Liver (tissue), 9 donors: ENCODE results near the gene ZMYND19. TPM values are rescaled to one million over a fixed set of nuclear protein-coding genes. Genes with fewer than 3 reads are reported as not detected.
"Not testable (repeated sequence)": the region's sequence is repeated elsewhere in the genome, so short reads cannot be mapped to it uniquely, and the experiment has no call there.

Experiments
- DNase-seq: peaks from one replicate; pipeline ENCODE4 v3.0.0-alpha.2; 2017; ENCODE audit warnings: low spot score
- H3K27ac ChIP-seq, 2 donors: one replicate each; pipeline ENCODE4 v1.7.0; 2013; ENCODE audit warnings: inconsistent platforms in 2 of 2, low read length in 2 of 2, control low read depth in 1 of 2, low read depth in 1 of 2, mild to moderate bottlenecking in 1 of 2
- H3K27me3 ChIP-seq, 4 donors: one replicate each; pipeline versions ENCODE4 v1.6.1 to v1.7.0; 2013; ENCODE audit warnings: low read length in 3 of 4, inconsistent platforms in 1 of 4, mild to moderate bottlenecking in 1 of 4, moderate library complexity in 1 of 4; ENCODE audit not compliant: control insufficient read depth in 4 of 4, insufficient read depth in 4 of 4
- H3K36me3 ChIP-seq, 4 donors: one replicate each; pipeline versions ENCODE4 v1.6.1 to v1.7.0; 2013; ENCODE audit warnings: low read length in 3 of 4, mild to moderate bottlenecking in 3 of 4, low read depth in 1 of 4, moderate library complexity in 1 of 4; ENCODE audit not compliant: control insufficient read depth in 4 of 4, insufficient read depth in 3 of 4
- H3K4me1 ChIP-seq, 4 donors: one replicate each; pipeline versions ENCODE4 v1.6.1 to v1.7.0; 2013; ENCODE audit warnings: low read length in 3 of 4, mild to moderate bottlenecking in 3 of 4, moderate library complexity in 1 of 4; ENCODE audit not compliant: control insufficient read depth in 4 of 4, insufficient read depth in 4 of 4
- H3K4me3 ChIP-seq, 3 donors: one replicate each; pipeline versions ENCODE4 v1.6.1 to v1.7.0; 2013; ENCODE audit warnings: low read length in 3 of 3, control low read depth in 1 of 3, low read depth in 1 of 3, mild to moderate bottlenecking in 1 of 3
- H3K9ac ChIP-seq, 2 donors: one replicate each; pipeline ENCODE4 v1.7.0; 2013; ENCODE audit warnings: low read length in 2 of 2, mild to moderate bottlenecking in 2 of 2, moderate library complexity in 2 of 2, control low read depth in 1 of 2, low read depth in 1 of 2
- H3K9me3 ChIP-seq, 4 donors: one replicate each; pipeline versions ENCODE4 v1.6.1 to v1.7.0; 2013; ENCODE audit warnings: low read length in 3 of 4; ENCODE audit not compliant: control insufficient read depth in 4 of 4
- ATF3 ChIP-seq: IDR thresholded peaks from 2 replicates; pipeline ENCODE4 v1.6.1; 2016; ENCODE audit warnings: antibody characterized with exemption
- EGR1 ChIP-seq, 2 donors: IDR thresholded peaks; 2 replicates each; pipeline ENCODE4 v1.6.1; 2016 to 2018; ENCODE audit warnings: antibody characterized with exemption in 2 of 2, low read depth in 2 of 2
- FOXA1 ChIP-seq: IDR thresholded peaks from 2 replicates; pipeline ENCODE4 v1.6.1; 2016; ENCODE audit warnings: antibody characterized with exemption
- FOXA2 ChIP-seq: IDR thresholded peaks from 2 replicates; pipeline ENCODE4 v1.6.1; 2016; ENCODE audit warnings: antibody characterized with exemption
- HNF4A ChIP-seq, 2 donors: conservative IDR thresholded peaks; 2 replicates each; pipeline ENCODE4 v1.6.1; 2016; ENCODE audit warnings: antibody characterized with exemption in 2 of 2, mild to moderate bottlenecking in 2 of 2
- HNF4G ChIP-seq: IDR thresholded peaks from 2 replicates; pipeline ENCODE4 v1.6.1; 2016; ENCODE audit warnings: antibody characterized with exemption
- JUND ChIP-seq, 2 donors: IDR thresholded peaks; 2 replicates each; pipeline ENCODE4 v1.6.1; 2016; ENCODE audit warnings: antibody characterized with exemption in 2 of 2
- MAX ChIP-seq: IDR thresholded peaks from 2 replicates; pipeline ENCODE4 v1.6.1; 2016; ENCODE audit warnings: antibody characterized with exemption
- RAD21 ChIP-seq, 2 donors: IDR thresholded peaks; 2 replicates each; pipeline ENCODE4 v1.6.1; 2016; ENCODE audit warnings: antibody characterized with exemption in 2 of 2, mild to moderate bottlenecking in 2 of 2
- REST ChIP-seq: IDR thresholded peaks from 2 replicates; pipeline ENCODE4 v1.6.1; 2016; ENCODE audit warnings: antibody characterized with exemption, mild to moderate bottlenecking
- RXRA ChIP-seq, 2 donors: IDR thresholded peaks; 2 replicates each; pipeline ENCODE4 v1.6.1; 2017 to 2018; ENCODE audit warnings: antibody characterized with exemption in 2 of 2, mild to moderate bottlenecking in 1 of 2
- SP1 ChIP-seq: IDR thresholded peaks from 2 replicates; pipeline ENCODE4 v1.6.1; 2018; ENCODE audit warnings: antibody characterized with exemption, mild to moderate bottlenecking
- TAF1 ChIP-seq: conservative IDR thresholded peaks from 2 replicates; pipeline ENCODE4 v1.6.1; 2016; ENCODE audit warnings: antibody characterized with exemption, mild to moderate bottlenecking
- WGBS: extraction: QIAGEN DNeasy Blood & Tissue Kit; methylation state at CpG from one replicate; pipeline ENCODE4 v1.1.7; 2013; 5-methylcytosine and 5-hydroxymethylcytosine counted together
- polyA plus RNA-seq, 2 donors: library from polyadenylated mRNA; stranded (reverse) in 1 of 2; unstranded in 1 of 2; fragments of 200-250 nt in 1 of 2; fragments of >200 nt in 1 of 2; fragmentation: Nextera tagmentation in 1 of 2; extraction: Ambion mirVana in 1 of 2; gene quantifications; one replicate each; pipeline versions ENCODE4 v1.2.1 to v1.2.3, GENCODE V29; 2013 to 2015
- total RNA-seq, 2 donors: library from RNA; depleted of rRNA; stranded (reverse); fragments of >200 nt; gene quantifications; one replicate each; pipeline ENCODE4 v1.2.3, GENCODE V29; 2014
- TF ChIP-seq, protein P1 (sequence below): fragments of 150-350 bp; IDR thresholded peaks from 2 replicates; pipeline ENCODE4 v1.5.1; 2017; ENCODE audit warnings: improper control_type of control experiment, low read depth, low read length; ENCODE audit not compliant: missing input control
- TF ChIP-seq, protein P2 (sequence below): IDR thresholded peaks from 2 replicates; pipeline ENCODE4 v1.6.1; 2016; ENCODE audit warnings: antibody characterized with exemption
- donor health status: healthy.
- donor health status: healthy.
- donor health status: healthy.
- donor health status: healthy.
- donor health status: healthy.

ZMYND19 gene
- total and polyA plus RNA-seq, 4 donors, result 2.4 to 7.1 (median 7.0) TPM

- Histone ChIP-seq H3K9ac (no peak overlapping the region), H3K27me3 (no peaks in the 10 kb centered on the region), H3K4me1 (no peaks in the 10 kb centered on the region), H3K27ac (no peak overlapping the region), H3K9me3 (no peaks in the 10 kb centered on the region), H3K4me3 (no peak overlapping the region), H3K36me3 (no peaks in the 10 kb centered on the region)
- no peak for DNase-seq
- TF ChIP-seq FOXA2 (no peak), HNF4G (no peak), MAX (no peak)
- TF ChIP-seq, protein P1, sequence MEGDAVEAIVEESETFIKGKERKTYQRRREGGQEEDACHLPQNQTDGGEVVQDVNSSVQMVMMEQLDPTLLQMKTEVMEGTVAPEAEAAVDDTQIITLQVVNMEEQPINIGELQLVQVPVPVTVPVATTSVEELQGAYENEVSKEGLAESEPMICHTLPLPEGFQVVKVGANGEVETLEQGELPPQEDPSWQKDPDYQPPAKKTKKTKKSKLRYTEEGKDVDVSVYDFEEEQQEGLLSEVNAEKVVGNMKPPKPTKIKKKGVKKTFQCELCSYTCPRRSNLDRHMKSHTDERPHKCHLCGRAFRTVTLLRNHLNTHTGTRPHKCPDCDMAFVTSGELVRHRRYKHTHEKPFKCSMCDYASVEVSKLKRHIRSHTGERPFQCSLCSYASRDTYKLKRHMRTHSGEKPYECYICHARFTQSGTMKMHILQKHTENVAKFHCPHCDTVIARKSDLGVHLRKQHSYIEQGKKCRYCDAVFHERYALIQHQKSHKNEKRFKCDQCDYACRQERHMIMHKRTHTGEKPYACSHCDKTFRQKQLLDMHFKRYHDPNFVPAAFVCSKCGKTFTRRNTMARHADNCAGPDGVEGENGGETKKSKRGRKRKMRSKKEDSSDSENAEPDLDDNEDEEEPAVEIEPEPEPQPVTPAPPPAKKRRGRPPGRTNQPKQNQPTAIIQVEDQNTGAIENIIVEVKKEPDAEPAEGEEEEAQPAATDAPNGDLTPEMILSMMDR, result no peak
- 81% methylated on average over 8 of the region's 8 CpGs for WGBS
Observed at GRCh38 chr9:137598943-137599342, 8.6 kb upstream of the ZMYND19 start.

DNA sequence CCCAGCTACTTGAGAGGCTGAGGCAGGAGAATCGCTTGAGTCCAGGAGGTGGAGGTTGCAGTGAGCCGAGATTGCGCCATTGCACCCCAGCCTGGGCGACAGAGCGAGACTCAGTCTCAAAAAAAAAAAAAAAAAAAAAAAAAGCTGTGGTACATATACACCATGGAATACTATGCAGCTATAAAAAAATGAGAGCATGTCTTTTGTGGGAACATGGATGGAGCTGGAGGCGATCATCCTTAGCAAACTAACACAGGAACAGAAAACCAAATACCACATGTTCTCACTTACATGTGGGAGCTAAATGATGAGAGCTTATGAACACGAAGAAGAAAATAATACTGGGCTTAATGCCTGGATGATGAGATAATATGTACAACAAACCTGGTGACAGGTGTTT is 6.3 kb upstream of the ZMYND19 start:
- not testable (repeated sequence) for H3K27ac ChIP-seq, DNase-seq, H3K4me3 ChIP-seq, H3K27me3 ChIP-seq, H3K9me3 ChIP-seq, H3K36me3 ChIP-seq, H3K9ac ChIP-seq
- H3K4me1 ChIP-seq, result peaks cover 0 to 10% (median 10%) of the 10 kb centered on the region in 4 donors
- WGBS, result 95% methylated on average over 7 of the region's 7 CpGs

DNA sequence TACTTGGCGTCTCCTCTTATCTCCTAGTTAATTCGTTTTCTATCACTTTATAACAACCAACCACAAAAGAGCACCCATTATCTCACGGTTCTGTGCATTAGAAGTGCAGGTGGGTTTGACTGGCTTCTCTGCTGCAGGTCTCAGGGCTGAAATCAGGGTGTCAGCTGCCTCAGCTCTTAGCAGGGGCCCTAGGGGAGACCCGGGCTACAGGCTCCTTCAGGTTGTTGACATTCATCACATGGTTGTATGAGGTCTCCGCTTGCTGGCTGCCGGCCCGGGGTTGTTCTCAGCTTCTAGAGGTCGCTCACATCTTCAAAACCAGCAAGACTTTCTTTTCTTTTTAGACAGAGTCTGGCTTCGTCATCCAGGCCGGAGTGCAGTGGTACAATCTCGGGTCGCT is 2.9 kb upstream of the ZMYND19 start:
- Histone ChIP-seq H3K4me1 (peaks cover 5 to 30% (median 22%) of the 10 kb centered on the region in 4 donors), H3K27ac (no peak overlapping the region), H3K9me3 (no peaks in the 10 kb centered on the region), H3K4me3 (no peak overlapping the region), H3K9ac (peak overlapping the region in 1 of 2 donors; percentile 22), H3K36me3 (peaks cover 0 to 3% (median 0%) of the 10 kb centered on the region in 4 donors), H3K27me3 (no peaks in the 10 kb centered on the region)
- DNase-seq, result no peak
- 76% methylated on average over 12 of the region's 12 CpGs for WGBS
- no peak for TF ChIP-seq REST
- TF ChIP-seq, protein P2, sequence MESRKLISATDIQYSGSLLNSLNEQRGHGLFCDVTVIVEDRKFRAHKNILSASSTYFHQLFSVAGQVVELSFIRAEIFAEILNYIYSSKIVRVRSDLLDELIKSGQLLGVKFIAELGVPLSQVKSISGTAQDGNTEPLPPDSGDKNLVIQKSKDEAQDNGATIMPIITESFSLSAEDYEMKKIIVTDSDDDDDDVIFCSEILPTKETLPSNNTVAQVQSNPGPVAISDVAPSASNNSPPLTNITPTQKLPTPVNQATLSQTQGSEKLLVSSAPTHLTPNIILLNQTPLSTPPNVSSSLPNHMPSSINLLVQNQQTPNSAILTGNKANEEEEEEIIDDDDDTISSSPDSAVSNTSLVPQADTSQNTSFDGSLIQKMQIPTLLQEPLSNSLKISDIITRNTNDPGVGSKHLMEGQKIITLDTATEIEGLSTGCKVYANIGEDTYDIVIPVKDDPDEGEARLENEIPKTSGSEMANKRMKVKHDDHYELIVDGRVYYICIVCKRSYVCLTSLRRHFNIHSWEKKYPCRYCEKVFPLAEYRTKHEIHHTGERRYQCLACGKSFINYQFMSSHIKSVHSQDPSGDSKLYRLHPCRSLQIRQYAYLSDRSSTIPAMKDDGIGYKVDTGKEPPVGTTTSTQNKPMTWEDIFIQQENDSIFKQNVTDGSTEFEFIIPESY, result no peak
- TF ChIP-seq JUND (IDR thresholded peaks at IDR 0.05), result no peak
- no peak for TF ChIP-seq FOXA2
- TF ChIP-seq EGR1 (IDR thresholded peaks at IDR 0.05; ENCODE audit: low read depth in 2 of 2), result no peak
- TF ChIP-seq HNF4A (conservative IDR thresholded peaks at IDR 0.05), result no peak
- no peak for TF ChIP-seq RAD21 (IDR thresholded peaks at IDR 0.05)
- no peak for TF ChIP-seq SP1
- no peak for TF ChIP-seq ATF3
- TF ChIP-seq HNF4G, result no peak
- no peak for TF ChIP-seq TAF1
- TF ChIP-seq, protein P1, result no peak
- no peak for TF ChIP-seq FOXA1
- TF ChIP-seq RXRA (IDR thresholded peaks at IDR 0.05), result no peak
